Measurements from ENCODE around the gene TSEN2. TPM values are rescaled to one million over a fixed set of nuclear protein-coding genes. Genes with fewer than 3 reads are reported as not detected.

Gene TSEN2
- polyA plus RNA-seq, 1 experiment, result 11.0 TPM

DNA sequence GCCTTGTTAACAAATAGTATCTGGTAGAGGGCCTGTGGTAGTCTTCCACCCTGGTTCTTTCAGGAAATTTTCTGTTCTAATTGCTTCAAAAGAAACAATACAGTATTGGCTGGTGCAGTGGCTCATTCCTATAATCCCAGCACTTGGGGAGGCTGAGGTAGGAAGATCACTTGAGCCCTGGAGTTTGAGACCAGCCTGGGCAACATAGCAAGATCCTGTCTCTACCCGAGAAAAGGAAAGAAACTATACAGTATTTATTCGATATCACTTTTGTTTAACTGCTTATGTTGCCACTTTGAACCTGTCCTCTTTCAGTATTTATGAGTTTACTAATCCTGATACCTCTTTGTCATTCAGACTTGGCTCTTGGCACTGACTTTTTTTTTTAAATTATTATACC, 77.1 kb downstream of the TSEN2 start:
- ChIA-PET CTCF (interaction anchor here (1.0 kb wide), 1 partner anchor 145 kb away, joined by 3 read pairs; no protein-coding TSS in a partner anchor), POLR2A (no interaction called here)
- no peaks in the 10 kb centered on the region for H3K27me3 ChIP-seq (ENCODE audit: control insufficient read depth, insufficient read depth, low read length)
- no peak overlapping the region for H3K27ac ChIP-seq (ENCODE audit: low read depth, low read length)
- H3K4me3 ChIP-seq (ENCODE audit: low read depth, low read length), result no peak overlapping the region
- no peak for TF ChIP-seq CTCF (IDR thresholded peaks at IDR 0.05; ENCODE audit: low read depth, low read length)
- peaks cover 4% of the 10 kb centered on the region; the same call in 1 of the 2 replicates for H3K9me3 ChIP-seq (ENCODE audit: control insufficient read depth, insufficient read depth, low read length)
- DNase-seq (ENCODE audit: low read depth, low spot score), result no peak

DNA sequence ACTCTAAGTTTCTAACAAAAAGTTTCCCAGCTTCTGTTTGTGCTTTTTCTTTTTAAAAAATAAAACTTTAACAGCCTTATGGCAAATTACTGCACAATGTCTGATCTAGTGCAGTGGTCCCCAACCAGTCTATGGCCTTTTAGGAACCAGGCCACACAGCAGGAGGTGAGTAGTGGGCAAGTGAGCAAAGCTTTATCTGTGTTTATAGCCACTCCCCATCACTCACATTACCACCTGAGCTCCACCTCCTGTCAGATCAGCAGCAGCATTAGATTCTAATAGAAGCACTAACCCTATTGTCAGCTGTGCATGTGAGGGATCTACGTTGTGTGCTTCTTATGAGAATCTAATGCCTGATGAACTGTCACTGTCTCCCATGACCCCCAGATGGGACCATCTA, 78.2 kb downstream of the TSEN2 start:
- Histone ChIP-seq H3K9me3 (ENCODE audit: control insufficient read depth, insufficient read depth, low read length) (0 out of 2 replicates have a peak, but pooled peaks cover 4% of the 10 kb centered on the region), H3K27ac (ENCODE audit: low read depth, low read length) (no peak overlapping the region), H3K27me3 (ENCODE audit: control insufficient read depth, insufficient read depth, low read length) (no peaks in the 10 kb centered on the region), H3K4me3 (ENCODE audit: low read depth, low read length) (no peak overlapping the region)
- ChIA-PET POLR2A (no interaction called here), CTCF (interaction anchor here (1.2 kb wide), 2 partner anchors 158 to 248 kb away, joined by 3 to 4 read pairs; no protein-coding TSS in a partner anchor)
- no peak for TF ChIP-seq CTCF (IDR thresholded peaks at IDR 0.05; ENCODE audit: low read depth, low read length)
- DNase-seq (ENCODE audit: low read depth, low spot score), result no peak

DNA sequence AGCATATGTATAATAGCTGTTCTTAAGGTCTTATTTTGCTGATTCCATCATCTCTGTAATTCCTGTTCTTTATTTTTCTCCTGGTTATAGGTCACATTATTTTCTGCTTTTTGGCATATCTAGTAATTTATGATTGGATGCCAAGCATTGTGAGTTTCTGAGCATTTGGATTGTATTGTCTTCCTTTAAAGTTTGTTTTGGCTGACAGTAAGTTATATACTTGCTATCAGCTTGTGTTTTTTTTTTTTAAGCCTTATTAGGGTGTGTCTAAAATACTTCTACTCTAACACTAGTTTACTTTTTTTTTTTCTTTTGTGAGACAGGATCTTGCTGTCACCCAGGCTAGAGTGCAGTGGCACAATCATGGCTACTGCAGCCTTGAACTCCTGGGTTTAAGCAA, 82.7 kb downstream of the TSEN2 start:
- H3K9me3 ChIP-seq (ENCODE audit: control insufficient read depth, insufficient read depth, low read length), result 0 out of 2 replicates have a peak, but pooled peaks cover 4% of the 10 kb centered on the region
- H3K27ac ChIP-seq (ENCODE audit: low read depth, low read length), result no peak overlapping the region
- H3K4me3 ChIP-seq (ENCODE audit: low read depth, low read length), result no peak overlapping the region
- CTCF ChIA-PET, result no interaction called here
- no peak for DNase-seq (ENCODE audit: low read depth, low spot score)
- H3K27me3 ChIP-seq (ENCODE audit: control insufficient read depth, insufficient read depth, low read length), result no peaks in the 10 kb centered on the region
- TF ChIP-seq CTCF (IDR thresholded peaks at IDR 0.05; ENCODE audit: low read depth, low read length), result no peak
- POLR2A ChIA-PET, result interaction anchor here (0.7 kb wide), 1 partner anchor 97 kb away, joined by 4 read pairs; no protein-coding TSS in a partner anchor

- no peak for DNase-seq (ENCODE audit: low read depth, low spot score)
- no peaks in the 10 kb centered on the region for H3K27me3 ChIP-seq (ENCODE audit: control insufficient read depth, insufficient read depth, low read length)
- ChIA-PET POLR2A (no interaction called here), CTCF (no interaction called here)
- H3K4me3 ChIP-seq (ENCODE audit: low read depth, low read length), result no peak overlapping the region
- H3K9me3 ChIP-seq (ENCODE audit: control insufficient read depth, insufficient read depth, low read length), result 0 out of 2 replicates have a peak, but pooled peaks cover 4% of the 10 kb centered on the region
- no peak overlapping the region for H3K27ac ChIP-seq (ENCODE audit: low read depth, low read length)
- no peak for TF ChIP-seq CTCF (IDR thresholded peaks at IDR 0.05; ENCODE audit: low read depth, low read length)
Observed at GRCh38 chr3:12568747-12569146, 84.5 kb downstream of the TSEN2 start.

- ChIA-PET POLR2A (no interaction called here), CTCF (no interaction called here)
- Histone ChIP-seq H3K9me3 (ENCODE audit: control insufficient read depth, insufficient read depth, low read length) (0 out of 2 replicates have a peak, but pooled peaks cover 4% of the 10 kb centered on the region), H3K4me3 (ENCODE audit: low read depth, low read length) (no peak overlapping the region), H3K27me3 (ENCODE audit: control insufficient read depth, insufficient read depth, low read length) (no peaks in the 10 kb centered on the region), H3K27ac (ENCODE audit: low read depth, low read length) (no peak overlapping the region)
- no peak for TF ChIP-seq CTCF (IDR thresholded peaks at IDR 0.05; ENCODE audit: low read depth, low read length)
- DNase-seq (ENCODE audit: low read depth, low spot score), result no peak
Observed at GRCh38 chr3:12569836-12570235, 85.6 kb downstream of the TSEN2 start.
